Raji (cell line): ENCODE data around the gene KIAA1328.

ENCODE experiments used
- POLR2A ChIP-seq: IDR thresholded peaks from 2 replicates; pipeline ENCODE4 v1.6.1; 2011; ENCODE audit warnings: low read depth, low read length, control low read depth; ENCODE audit not compliant: insufficient read depth

The KIAA1328 gene

GRCh38 chr18:37254236-37254754 is 425.4 kb downstream of the KIAA1328 start:
- no peak for TF ChIP-seq POLR2A

- no peak for TF ChIP-seq POLR2A
Measured at GRCh38 chr18:37254973-37255372, 426.0 kb downstream of the KIAA1328 start.

GRCh38 chr18:37258131-37258530 is 429.2 kb downstream of the KIAA1328 start:
- no peak for TF ChIP-seq POLR2A

- no peak for TF ChIP-seq POLR2A
Measured at GRCh38 chr18:37258819-37259218, 429.9 kb downstream of the KIAA1328 start.

GRCh38 chr18:37259711-37260110 is 430.8 kb downstream of the KIAA1328 start:
- TF ChIP-seq POLR2A = no peak

GRCh38 chr18:37260367-37261093 is 431.6 kb downstream of the KIAA1328 start:
- TF ChIP-seq POLR2A = no peak

GRCh38 chr18:37261246-37261840 is 432.4 kb downstream of the KIAA1328 start:
- TF ChIP-seq POLR2A = no peak

GRCh38 chr18:37261988-37262387 is 433.1 kb downstream of the KIAA1328 start:
- TF ChIP-seq POLR2A = no peak

GRCh38 chr18:37264956-37265355 is 436.0 kb downstream of the KIAA1328 start:
- TF ChIP-seq POLR2A = no peak

- no peak for TF ChIP-seq POLR2A
Measured at GRCh38 chr18:37265382-37265781, 436.5 kb downstream of the KIAA1328 start.

GRCh38 chr18:37266290-37266689 is 437.4 kb downstream of the KIAA1328 start:
- TF ChIP-seq POLR2A = no peak

GRCh38 chr18:37270038-37270665 is 441.2 kb downstream of the KIAA1328 start:
- TF ChIP-seq POLR2A = no peak

- TF ChIP-seq POLR2A = no peak
Measured at GRCh38 chr18:37270666-37271052, 441.7 kb downstream of the KIAA1328 start.

- no peak for TF ChIP-seq POLR2A
Measured at GRCh38 chr18:37272226-37272625, 443.3 kb downstream of the KIAA1328 start.

- TF ChIP-seq POLR2A = no peak
Measured at GRCh38 chr18:37272841-37273240, 443.9 kb downstream of the KIAA1328 start.
